Heart left ventricle (tissue), 16 donors: Measurements from ENCODE around the gene NLRC3. TPM values are rescaled to one million over a fixed set of nuclear protein-coding genes. Genes with fewer than 3 reads are reported as not detected.

ENCODE experiments used
- ATAC-seq, 4 donors: fragments of 200-7000 bp; cut with Tn5 transposase; one replicate each; pipeline ENCODE4 v1.9.1; 2020 to 2022; ENCODE audit warnings: moderate library complexity in 4 of 4, mild to moderate bottlenecking in 3 of 4, moderate number of reproducible peaks in 1 of 4
- DNase-seq, 5 donors: peaks; one replicate each; pipeline ENCODE4 v3.0.0-alpha.2; 2020
- H3K27ac ChIP-seq, 12 donors: fragments of 200-600 bp; sonication (generic) in 4 of 12; one replicate each; pipeline versions ENCODE4 v1.5.0 to v1.8.0; 2016 to 2022; ENCODE audit warnings: mild to moderate bottlenecking in 2 of 12
- H3K27me3 ChIP-seq, 9 donors: fragments of 200-600 bp; sonication (generic) in 2 of 9; one replicate each; pipeline versions ENCODE4 v1.5.1 to v1.8.0; 2016 to 2022; ENCODE audit warnings: mild to moderate bottlenecking in 3 of 9
- H3K36me3 ChIP-seq, 9 donors: fragments of 200-600 bp; sonication (generic) in 2 of 9; one replicate each; pipeline versions ENCODE4 v1.5.0 to v1.8.0; 2018 to 2022; ENCODE audit warnings: mild to moderate bottlenecking in 2 of 9
- H3K4me1 ChIP-seq, 12 donors: fragments of 200-600 bp; sonication (generic) in 4 of 12; one replicate each; pipeline versions ENCODE4 v1.5.0 to v1.8.0; 2016 to 2022; ENCODE audit warnings: mild to moderate bottlenecking in 3 of 12
- H3K4me3 ChIP-seq, 12 donors: fragments of 200-600 bp; sonication (generic) in 4 of 12; one replicate each; pipeline versions ENCODE4 v1.5.0 to v1.8.0; 2017 to 2022; ENCODE audit warnings: mild to moderate bottlenecking in 9 of 12, moderate library complexity in 4 of 12
- H3K9me3 ChIP-seq, 12 donors: fragments of 200-600 bp; sonication (generic) in 4 of 12; one replicate each; pipeline versions ENCODE4 v1.5.0 to v1.8.0; 2016 to 2022; ENCODE audit warnings: mild to moderate bottlenecking in 1 of 12
- POLR2A ChIP-seq, 2 donors: fragments of 450-650 bp; IDR thresholded peaks; one replicate each; pipeline ENCODE4 v1.6.1; 2017; ENCODE audit warnings: antibody characterized with exemption in 2 of 2, mild to moderate bottlenecking in 2 of 2, moderate library complexity in 2 of 2
- WGBS, 4 donors: extraction: QIAGEN DNeasy Blood & Tissue Kit in 2 of 4; methylation state at CpG; one replicate each; pipeline versions ENCODE4 v1.1.5 to v1.1.7; 2013 to 2018; 5-methylcytosine and 5-hydroxymethylcytosine counted together
- intact Hi-C, 10 donors: fragments of 100-400 bp; cut with DNase I; formaldehyde crosslinking; loops; one replicate each; pipeline versions ENCODE4 v1.11.1 to v1.14.2; 2022
- polyA plus RNA-seq, 2 donors: library from polyadenylated mRNA; stranded (reverse); fragments of 200-250 nt; gene quantifications; one replicate each; pipeline ENCODE4 v1.2.3, GENCODE V29; 2013
- total RNA-seq, 9 donors: library from RNA; depleted of rRNA in 2 of 9; stranded (reverse); fragments of >200 nt in 2 of 9; fragmentation: NEBNext Ultra II Directional in 3 of 9; extraction: Animal tissue kit (Norgen Biotek cat#: 25700) in 3 of 9; gene quantifications; one replicate each; pipeline versions ENCODE4 v1.1.0 to v1.2.4, GENCODE V29; 2016 to 2023
- TF ChIP-seq, protein P1 (sequence below), 12 donors: fragments of 200-600 bp; sonication (generic) in 4 of 12; IDR thresholded peaks; one replicate each; pipeline versions ENCODE4 v1.5.0 to v1.8.0; 2018 to 2022; ENCODE audit warnings: antibody characterized with exemption in 12 of 12, mild to moderate bottlenecking in 5 of 12
- donor health status: ischemic (EF 13 %, LVEDD 7.1; RV severe dilation, severe dysfunction).
- donor health status: healthy with polysubstance abuse.
- donor health status: DM: no; HTN: yes; CAD: no.
- donor health status: DM: no; HTN: no; CAD: no.
- donor health status: ischemic (EF 25% LVEDD 6.9; RV normal size, moderate dysfunction).
- donor health status: ischemic (EF 25% LVEDD 5.7; RV mildly dilated, moderate dysfunction).
- donor health status: healthy.
- donor health status: DM: yes; HTN: yes; CAD: no.
- donor health status: ischemic (EF 35%, LVEDD 5.7; RV mildly dilated, moderate dysfunction).
- donor health status: nonischemic (EF 11% LVEDD 7.7; RV severe dilation, severe dysfunction).
- donor health status: DM: yes; HTN: yes; CAD: no.
- donor health status: PGD.
- donor health status: ischemic (EF 29% LVEDD 5.4; RV normal size, mild dysfunction).
- donor health status: nonischemic (EF 23%, LVEDD 6.1; RV moderate dilation, normal function).

NLRC3 gene
- total and polyA plus RNA-seq, 11 donors = 0.44 to 2.9 (median 0.95) TPM

DNA sequence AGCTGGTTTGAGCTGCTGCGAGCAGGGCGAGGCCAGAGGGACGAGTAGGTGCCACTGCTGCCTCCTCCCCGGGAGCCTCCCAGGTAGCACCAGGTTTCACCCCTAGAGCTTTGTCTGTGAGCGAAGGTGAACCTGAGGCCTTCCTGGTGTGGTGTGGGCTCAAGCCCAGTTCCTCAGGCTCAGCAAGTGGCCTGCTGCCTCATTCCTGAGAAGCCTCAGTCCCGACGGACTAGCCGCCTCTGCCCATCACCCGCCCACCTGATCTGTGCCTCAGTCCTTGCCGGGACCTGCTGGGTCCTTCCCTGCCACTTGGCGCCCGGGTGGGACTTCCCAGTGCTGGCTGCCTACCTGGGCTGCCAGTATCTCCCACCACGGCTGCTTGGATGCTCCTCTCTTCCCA lies 1.7 kb downstream of the NLRC3 start:
- intact Hi-C loops = no loop called here
- 86 to 90% (median 87%) methylated on average over 8 to 13 of the region's 13 CpGs for WGBS, 4 donors
- ATAC-seq (no peak), DNase-seq (no peak)
- H3K9me3 ChIP-seq = peaks cover 0 to 14% (median 5%) of the 10 kb centered on the region in 12 donors
- peak overlapping the region in 1 of 12 donors; percentile 80 for H3K27ac ChIP-seq
- H3K4me3 ChIP-seq = peak overlapping the region in 1 of 12 donors; percentile 58
- H3K36me3 ChIP-seq = peaks cover 0 to 2% (median 0%) of the 10 kb centered on the region in 9 donors
- H3K4me1 ChIP-seq = peaks cover 0 to 30% (median 0%) of the 10 kb centered on the region in 12 donors
- peaks cover 0 to 13% (median 0%) of the 10 kb centered on the region in 9 donors for H3K27me3 ChIP-seq
- TF ChIP-seq, protein P1, sequence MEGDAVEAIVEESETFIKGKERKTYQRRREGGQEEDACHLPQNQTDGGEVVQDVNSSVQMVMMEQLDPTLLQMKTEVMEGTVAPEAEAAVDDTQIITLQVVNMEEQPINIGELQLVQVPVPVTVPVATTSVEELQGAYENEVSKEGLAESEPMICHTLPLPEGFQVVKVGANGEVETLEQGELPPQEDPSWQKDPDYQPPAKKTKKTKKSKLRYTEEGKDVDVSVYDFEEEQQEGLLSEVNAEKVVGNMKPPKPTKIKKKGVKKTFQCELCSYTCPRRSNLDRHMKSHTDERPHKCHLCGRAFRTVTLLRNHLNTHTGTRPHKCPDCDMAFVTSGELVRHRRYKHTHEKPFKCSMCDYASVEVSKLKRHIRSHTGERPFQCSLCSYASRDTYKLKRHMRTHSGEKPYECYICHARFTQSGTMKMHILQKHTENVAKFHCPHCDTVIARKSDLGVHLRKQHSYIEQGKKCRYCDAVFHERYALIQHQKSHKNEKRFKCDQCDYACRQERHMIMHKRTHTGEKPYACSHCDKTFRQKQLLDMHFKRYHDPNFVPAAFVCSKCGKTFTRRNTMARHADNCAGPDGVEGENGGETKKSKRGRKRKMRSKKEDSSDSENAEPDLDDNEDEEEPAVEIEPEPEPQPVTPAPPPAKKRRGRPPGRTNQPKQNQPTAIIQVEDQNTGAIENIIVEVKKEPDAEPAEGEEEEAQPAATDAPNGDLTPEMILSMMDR (IDR thresholded peaks at IDR 0.05) = no peak
- no peak for TF ChIP-seq POLR2A (IDR thresholded peaks at IDR 0.05)

DNA sequence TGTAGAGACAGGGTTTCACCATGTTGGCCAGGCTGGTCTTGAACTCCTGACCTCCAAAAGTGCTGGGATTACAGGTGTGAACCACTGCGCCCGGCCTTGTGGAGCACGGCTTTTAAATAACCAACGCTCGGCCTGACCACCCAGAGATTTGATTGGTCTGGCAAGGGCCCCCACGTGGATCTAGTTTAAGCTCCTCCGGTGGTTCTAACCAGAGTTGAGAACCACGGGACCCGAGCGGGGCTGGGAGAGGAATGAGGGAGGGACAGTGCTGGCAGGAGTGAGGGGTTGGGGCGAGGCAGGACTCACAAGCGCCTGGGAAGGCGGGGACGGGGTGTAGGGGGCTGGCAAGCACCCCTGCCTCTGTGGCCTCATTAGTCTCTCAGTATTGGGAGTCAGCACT lies 3.0 kb downstream of the NLRC3 start:
- Histone ChIP-seq H3K4me3 (no peak overlapping the region), H3K36me3 (peaks cover 0 to 6% (median 0%) of the 10 kb centered on the region in 9 donors), H3K9me3 (peaks cover 0 to 22% (median 7%) of the 10 kb centered on the region in 12 donors), H3K4me1 (peaks cover 0 to 17% (median 0%) of the 10 kb centered on the region in 12 donors), H3K27me3 (peaks cover 0 to 13% (median 0%) of the 10 kb centered on the region in 9 donors), H3K27ac (no peak overlapping the region)
- intact Hi-C loops = no loop called here
- TF ChIP-seq POLR2A (IDR thresholded peaks at IDR 0.05) = no peak
- TF ChIP-seq, protein P1 (IDR thresholded peaks at IDR 0.05) = no peak
- ATAC-seq (no peak), DNase-seq (no peak)
- 90 to 95% (median 93%) methylated on average over 11 to 14 of the region's 14 CpGs for WGBS, 4 donors

DNA sequence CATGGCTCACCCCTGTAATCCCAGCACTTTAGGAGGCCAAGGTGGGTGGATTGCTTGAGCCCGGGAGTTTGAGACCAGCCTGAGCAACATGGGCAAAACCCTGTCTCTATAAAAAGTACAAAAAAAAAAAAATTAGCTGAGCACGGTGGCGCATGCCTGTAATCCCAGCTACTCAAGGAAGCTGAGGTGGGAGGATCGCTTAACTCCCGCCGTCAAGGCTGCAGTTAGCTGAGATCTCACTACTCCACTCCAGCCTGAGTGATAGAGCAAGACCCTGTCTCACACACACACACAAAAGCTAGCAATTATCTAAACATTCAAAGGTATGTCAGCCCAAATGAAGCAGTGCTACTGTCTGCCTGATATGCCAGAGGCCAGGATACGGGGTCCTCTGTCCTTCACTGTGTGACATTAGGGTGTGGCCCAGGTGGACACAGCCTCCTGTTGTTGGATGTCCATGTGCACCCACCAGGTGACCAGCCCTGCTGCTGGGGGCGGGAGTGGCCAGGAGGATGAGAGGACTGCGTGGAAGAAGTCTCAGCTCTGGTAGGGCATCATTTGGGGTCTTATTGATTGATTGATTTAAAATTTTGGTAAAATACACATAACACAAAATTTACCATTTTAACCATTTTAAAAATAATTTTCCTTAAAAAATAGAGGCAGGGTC lies 3.9 kb downstream of the NLRC3 start:
- intact Hi-C loops = no loop called here
- no peak overlapping the region for H3K4me3 ChIP-seq
- no peak for ATAC-seq
- H3K27ac ChIP-seq = no peak overlapping the region
- peaks cover 0 to 6% (median 0%) of the 10 kb centered on the region in 9 donors for H3K36me3 ChIP-seq
- H3K27me3 ChIP-seq = peaks cover 0 to 10% (median 0%) of the 10 kb centered on the region in 9 donors
- TF ChIP-seq POLR2A (IDR thresholded peaks at IDR 0.05) = no peak
- TF ChIP-seq, protein P1 (IDR thresholded peaks at IDR 0.05) = no peak
- H3K9me3 ChIP-seq = peaks cover 0 to 22% (median 7%) of the 10 kb centered on the region in 12 donors
- H3K4me1 ChIP-seq = peaks cover 0 to 9% (median 0%) of the 10 kb centered on the region in 12 donors
- 79 to 83% (median 80%) methylated on average over 9 of the region's 9 CpGs for WGBS, 4 donors
- DNase-seq = no peak

DNA sequence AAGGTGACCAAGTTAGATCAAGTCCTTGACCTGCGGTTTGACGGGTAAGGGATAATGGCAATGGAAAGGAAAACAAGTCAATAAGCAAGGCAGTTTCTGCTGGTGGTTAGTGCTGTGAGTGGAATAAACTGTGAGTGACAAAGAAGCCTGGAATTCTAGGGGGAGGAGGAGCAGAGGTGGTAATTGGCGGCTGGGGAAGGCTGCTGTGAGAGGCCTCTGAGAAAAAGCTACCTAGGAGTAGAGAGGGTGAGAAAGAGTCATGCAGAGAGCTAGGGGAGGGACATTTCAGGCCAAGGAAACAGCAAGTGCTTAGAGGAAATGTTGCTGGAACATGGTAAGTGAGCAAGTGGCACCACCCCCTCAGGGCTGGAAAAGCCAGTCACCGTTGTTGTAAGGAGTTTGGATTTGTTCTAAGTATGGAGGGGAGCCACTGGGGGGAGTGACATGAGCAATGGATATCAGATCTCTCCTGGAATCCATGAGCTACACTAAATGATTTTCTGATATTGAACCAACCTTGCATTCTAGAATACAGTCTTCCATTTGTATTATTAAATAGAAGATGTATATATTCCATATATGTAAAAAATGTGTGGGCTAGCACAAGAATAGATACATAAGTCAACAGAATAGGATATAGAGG lies 6.7 kb downstream of the NLRC3 start:
- peaks cover 0 to 6% (median 0%) of the 10 kb centered on the region in 9 donors for H3K36me3 ChIP-seq
- DNase-seq = no peak
- WGBS, 4 donors = 71 to 87% (median 78%) methylated on average over 4 of the region's 4 CpGs
- no peak overlapping the region for H3K27ac ChIP-seq
- no peak overlapping the region for H3K4me3 ChIP-seq
- ATAC-seq = no peak
- intact Hi-C loops = loop anchor here in 1 of 10 donors (2.0 kb wide), 1 partner anchor 36 kb away; no protein-coding TSS in a partner anchor
- peaks cover 0 to 22% (median 7%) of the 10 kb centered on the region in 12 donors for H3K9me3 ChIP-seq
- no peaks in the 10 kb centered on the region for H3K27me3 ChIP-seq
- TF ChIP-seq, protein P1 (IDR thresholded peaks at IDR 0.05) = no peak
- TF ChIP-seq POLR2A (IDR thresholded peaks at IDR 0.05) = no peak
- no peaks in the 10 kb centered on the region for H3K4me1 ChIP-seq
